GM21717 (cell line): ENCODE results near the gene CEACAM19.
"Not testable (repeated sequence)": the region's sequence is repeated elsewhere in the genome, so short reads cannot be mapped to it uniquely, and the experiment has no call there.

ENCODE experiments used
- ATAC-seq: cut with Tn5 transposase; IDR thresholded peaks from one replicate; pipeline ENCODE4 v1.9.1; 2021; ENCODE audit warnings: mild to moderate bottlenecking, moderate library complexity; ENCODE audit not compliant: unreplicated experiment

Gene CEACAM19

DNA sequence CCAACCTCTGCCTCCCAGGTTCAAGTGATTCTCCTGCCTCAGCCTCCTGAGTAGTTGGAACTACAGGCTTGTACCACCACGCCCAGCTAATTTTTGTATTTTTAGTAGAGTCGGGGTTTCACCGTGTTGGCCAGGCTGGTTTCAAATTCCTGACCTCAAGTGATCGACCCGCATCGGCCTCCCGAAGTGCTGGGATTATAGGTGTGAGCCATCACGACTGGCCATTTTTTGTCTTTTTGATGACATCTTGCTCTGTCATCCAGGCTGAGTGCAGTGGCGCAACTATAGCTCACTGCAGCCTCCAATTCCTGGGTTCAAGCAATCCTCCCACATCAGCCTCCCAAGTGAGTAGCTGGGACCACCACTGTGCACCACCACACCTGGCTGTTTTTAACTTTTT, 49.1 kb downstream of the CEACAM19 start:
- ATAC-seq, result not testable (repeated sequence)

DNA sequence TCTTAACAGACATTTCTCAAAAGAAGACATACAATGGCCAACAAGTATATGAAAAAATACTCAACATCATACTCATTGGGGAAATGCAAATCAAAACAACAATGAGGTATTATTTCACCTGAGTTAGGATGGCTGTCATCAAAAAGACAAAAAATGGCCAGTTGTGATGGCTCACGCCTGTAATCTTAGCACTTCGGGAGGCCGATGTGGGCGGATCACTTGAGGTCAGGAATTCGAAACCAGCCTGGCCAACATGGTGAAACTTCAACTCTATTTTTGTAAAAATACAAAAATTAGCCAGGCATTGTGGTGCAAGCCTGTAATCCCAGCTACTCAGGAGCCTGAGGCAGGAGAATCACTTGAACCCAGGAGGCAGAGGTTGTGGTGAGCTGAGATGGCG, 49.7 kb downstream of the CEACAM19 start:
- ATAC-seq, result no peak

DNA sequence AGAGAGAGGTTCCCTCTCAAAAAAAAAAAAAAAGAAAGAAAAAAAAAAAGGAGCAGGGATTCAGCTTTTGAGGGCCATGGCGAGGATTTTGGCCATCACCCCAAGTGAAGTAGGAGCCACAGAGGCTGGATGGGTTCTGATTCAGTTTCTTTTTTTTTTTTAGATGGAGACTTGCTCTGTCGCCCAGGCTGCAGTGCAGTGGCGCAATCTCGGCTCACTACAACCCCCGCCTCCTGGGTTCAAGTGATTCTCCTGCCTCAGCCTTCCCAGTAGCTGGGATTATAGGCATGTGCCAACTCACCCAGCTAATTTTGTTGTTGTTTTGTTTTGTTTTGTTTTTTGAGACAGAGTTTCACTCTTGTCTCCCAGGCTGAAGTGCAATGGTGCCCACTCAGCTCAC, 50.1 kb downstream of the CEACAM19 start:
- not testable (repeated sequence) for ATAC-seq

DNA sequence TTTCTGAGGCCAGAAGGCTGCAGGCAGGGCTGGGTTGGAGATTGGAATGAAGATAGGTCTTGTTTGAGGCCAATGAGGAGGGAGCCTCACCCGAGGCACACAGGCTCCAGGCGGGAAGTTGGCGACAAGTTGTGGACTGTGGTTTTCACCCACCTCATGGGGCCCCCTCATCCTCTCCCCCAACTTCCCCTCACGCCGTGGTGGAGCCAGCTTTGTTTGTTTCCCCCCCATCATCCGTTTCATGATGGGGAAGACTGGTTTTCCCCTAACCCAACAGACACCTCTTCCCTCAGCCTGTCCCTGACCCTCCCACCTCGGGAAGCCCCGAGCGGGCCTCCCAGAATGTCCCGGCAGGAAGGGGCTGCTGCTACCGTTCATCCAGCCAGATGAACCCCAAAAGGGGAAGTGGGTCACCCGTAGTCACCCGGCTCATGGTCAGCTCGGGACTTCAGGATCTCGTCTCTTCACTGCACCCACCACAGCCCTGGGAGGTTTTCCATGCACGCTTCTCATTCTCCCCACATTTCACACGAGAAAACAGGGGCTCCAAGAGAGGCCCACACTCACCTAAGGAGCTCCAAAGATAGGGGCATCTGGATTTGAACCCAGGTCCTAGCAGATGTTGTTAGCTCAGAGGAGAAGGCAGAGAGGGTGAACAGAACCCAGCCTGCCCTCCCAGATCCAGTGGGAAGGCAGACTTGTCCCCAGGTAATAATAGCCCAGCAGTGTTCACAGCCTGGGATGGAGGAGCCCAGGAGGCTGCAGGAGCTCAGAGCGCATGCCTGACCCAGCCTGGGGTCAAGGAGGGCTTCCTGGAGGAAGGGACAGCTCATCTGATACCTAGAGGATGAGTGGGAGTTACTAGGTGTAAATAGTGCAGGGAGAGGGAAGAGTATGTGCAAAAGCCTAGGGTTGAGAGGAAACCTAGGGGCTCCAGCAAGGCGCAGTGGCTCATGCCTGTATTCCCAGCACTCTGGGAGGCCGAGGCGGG, 51.1 kb downstream of the CEACAM19 start:
- ATAC-seq, result peak; percentile 34

DNA sequence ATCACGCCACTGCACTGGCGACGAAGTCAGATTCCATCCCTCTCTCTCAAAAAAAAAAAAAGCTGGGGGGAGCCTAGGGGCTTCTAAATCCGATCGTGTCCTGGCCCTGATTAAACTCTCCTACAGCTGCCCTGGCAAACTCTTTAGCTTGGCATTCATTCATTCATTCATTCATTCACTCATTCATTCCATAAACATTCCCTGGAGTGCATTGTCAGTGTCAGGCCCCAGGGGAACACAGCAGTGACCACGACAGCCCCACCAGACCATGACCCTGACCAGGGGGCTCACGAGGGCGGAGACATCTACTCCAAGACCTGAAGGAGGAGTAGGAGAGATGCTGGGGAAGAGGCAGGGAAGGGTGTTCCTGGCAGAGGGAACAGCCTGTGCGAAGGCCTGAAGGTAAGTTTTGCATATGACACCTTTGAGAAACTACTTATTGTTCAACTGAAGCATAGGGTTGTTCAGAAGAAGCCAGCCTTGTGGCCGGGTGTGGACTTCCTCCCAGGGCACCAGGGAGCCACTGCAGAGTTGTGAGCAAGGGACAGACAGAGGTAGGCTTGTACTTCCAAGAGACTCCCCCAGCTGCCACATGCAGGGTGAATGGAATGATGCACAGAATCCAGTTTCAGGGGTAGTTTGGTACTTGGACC, 52.1 kb downstream of the CEACAM19 start:
- ATAC-seq, result peak; percentile 22

GRCh38 chr19:44723952-44724319, 52.7 kb downstream of the CEACAM19 start:
- peak; percentile 51 for ATAC-seq

DNA sequence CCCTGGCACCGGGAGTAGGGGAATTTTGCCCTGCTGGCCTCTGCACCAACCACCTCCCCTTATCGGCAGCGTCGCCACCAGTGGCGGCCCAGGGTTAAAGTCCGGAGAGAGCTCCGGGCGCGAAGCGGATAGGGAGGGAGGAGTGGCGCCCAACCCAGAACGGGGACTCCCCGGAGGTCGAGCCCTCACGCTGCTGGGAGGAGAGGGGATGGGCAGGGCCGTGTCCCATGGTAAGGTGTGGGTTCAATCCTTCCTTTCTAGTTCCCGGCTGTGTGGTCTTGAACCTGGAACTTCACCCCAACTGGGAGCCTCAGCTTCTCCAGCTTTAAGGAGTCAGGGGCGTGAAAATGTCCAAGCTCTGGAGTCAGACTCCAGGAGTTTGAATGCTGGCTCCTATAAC, 54.0 kb downstream of the CEACAM19 start:
- ATAC-seq, result no peak

DNA sequence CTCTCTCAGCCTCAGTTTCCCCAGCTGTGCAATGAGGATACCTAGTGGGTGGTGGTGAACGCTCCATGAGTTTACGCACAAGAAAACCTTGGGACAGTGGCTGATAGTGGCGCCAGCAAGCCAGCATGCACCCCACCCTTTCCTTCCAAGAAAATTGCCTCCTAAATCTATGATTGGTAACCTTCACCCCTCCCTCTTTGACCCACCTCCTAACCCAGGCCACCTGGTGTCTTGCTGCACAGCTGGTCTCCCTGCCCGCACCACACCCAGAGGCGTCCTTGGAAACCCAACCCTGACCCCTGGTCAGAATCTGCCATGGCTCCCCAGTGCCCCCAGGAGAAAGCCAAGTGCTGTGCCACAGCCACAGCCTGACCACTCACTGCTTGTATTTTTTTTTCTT, 54.4 kb downstream of the CEACAM19 start:
- no peak for ATAC-seq

- ATAC-seq, result no peak
Observed at GRCh38 chr19:44726465-44726864, 55.2 kb downstream of the CEACAM19 start.

DNA sequence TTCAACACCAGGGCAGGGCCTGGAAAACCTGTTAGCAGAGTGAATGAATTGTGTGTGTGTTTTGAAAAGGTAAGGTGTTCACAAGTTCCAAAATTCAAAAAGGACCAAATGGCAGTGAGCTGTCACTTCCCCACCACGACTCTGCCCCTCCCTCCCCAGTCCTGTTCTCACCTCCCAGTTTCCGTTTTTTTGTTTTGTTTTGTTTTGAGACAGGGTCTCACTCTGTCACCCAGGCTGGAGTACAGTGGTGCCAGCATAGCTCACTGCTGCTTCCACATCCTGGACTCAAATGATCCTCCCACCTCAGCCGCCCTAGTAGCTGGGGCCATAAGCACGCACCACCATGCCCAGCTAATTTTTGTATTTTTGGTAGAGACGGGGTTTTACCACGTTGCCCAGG, 56.9 kb downstream of the CEACAM19 start:
- ATAC-seq, result no peak

DNA sequence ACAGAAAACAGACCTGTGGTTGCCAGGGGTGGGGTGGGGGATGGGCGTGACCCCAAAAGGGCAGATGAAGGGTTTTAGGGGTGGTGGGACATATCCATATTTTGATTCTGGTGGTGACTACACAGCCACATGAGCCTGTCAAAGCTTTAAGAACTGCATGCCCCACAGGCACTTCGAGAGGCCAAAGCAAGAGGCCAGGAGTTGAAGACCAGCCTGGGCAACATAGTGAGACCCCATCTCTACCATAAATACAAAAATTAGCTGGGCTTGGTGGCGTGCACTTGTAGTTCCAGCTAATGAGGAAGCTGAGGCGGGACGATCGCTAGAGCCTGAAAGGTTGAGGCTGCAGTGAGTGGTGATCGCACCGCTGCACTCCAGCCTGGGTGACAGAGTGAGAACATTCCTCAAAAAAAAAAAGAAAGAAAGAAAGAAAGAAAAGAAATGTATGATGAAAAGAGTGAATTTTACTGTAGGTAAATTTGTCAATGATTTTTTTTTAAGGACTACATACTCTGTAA, 58.3 kb downstream of the CEACAM19 start:
- no peak for ATAC-seq

DNA sequence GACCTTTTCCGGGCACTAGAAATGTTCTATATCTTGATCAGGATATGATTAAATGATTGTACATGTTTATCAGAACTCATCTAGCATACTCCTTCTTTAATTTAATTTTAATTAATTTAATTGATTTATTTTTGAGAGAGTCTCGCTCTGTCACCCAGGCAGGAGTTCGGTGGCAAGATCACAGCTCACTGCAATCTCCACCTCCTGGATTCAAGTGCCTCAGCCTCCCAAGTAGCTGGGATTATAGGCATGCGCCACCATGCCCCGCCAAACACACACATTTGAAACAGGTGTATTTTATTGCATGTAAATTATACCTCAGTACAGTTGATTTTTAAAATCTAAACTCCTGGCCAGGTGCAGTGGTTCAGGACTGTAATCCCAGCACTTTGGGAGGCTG, 59.8 kb downstream of the CEACAM19 start:
- no peak for ATAC-seq

DNA sequence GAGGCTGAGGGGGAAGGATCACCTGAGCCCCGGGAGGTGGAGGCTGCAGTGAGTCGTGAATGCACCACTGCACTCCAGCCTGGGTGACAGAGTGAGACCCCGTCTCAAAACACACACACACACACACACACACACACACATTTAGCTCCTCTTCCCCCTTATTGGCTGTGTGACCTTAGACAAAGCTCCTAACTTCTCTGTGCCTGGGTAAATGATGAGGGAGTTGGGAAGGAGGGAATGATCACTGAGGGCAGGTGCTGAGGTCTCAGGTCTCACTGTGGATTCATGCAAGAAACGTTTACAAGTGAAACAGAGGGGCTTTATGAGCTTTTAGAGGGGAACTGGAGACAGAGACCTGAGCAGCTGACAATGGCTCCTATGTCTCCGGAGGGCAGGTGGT, 60.3 kb downstream of the CEACAM19 start:
- ATAC-seq, result no peak

DNA sequence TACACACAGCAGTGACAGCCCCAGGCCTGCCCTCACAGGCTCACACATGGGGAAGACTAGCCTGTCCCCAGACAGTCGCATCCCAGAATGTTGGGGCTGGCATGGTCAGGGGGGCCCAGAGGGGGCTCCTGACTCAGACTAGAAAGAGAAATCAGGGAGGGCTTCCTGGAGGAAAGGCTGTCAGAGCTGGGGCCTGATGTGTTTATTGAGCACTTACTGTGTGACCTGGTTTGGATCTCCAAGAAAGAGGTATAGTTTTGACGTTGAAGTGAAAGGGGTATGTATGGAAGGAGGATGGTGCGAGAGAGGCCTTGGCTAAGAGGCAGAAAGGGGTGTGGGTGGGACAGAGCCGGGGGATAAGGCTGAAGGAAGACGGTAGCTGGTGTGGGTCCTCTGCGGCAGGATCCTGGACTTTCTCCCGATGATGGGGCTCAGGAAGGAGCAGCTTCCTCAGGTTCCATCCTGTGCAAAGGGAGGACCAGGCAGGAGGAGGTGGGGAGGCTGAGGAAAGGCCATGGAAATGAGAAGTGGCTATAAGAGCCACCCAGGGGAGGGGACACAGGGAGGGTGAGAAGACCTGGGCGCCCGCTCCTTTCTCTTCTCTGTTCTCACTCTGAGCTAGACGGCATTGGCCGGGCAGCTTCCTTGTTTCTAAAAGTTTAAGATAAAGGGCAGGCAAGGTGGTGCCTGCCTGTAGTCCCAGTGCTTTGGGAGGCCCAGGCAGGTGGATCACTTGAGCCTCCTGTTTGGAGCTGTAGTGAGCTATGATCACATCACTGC, 61.1 kb downstream of the CEACAM19 start:
- ATAC-seq, result no peak
